NCI-H2171 treated with DMSO at 0.1 percent for 48 hours (cell line): Measurements from ENCODE around the gene TXNRD2.

Source experiments
- DNase-seq: peaks from one replicate; lab custom pipeline; 2025; lab: John Stamatoyannopoulos, UW

The TXNRD2 gene

GRCh38 chr22:19941365-19942082 is at the start of gene TXNRD2, which contains the start of gene COMT:
Gene TXNRD2, minus strand, starts transcription at chr22:19941818. Its CDS starts 15 bp downstream, at chr22:19941803.
Gene COMT, plus strand, starts transcription at chr22:19941772. Its CDS starts 20,755 bp downstream, at chr22:19962527.
- peak; percentile 48 for DNase-seq

GRCh38 chr22:19991395-19991644 is 49.7 kb upstream of the TXNRD2 start:
- no peak for DNase-seq

- DNase-seq, result no peak
These were observed 49.2 kb upstream of the TXNRD2 start for GRCh38 chr22:19990609-19991394.

DNA sequence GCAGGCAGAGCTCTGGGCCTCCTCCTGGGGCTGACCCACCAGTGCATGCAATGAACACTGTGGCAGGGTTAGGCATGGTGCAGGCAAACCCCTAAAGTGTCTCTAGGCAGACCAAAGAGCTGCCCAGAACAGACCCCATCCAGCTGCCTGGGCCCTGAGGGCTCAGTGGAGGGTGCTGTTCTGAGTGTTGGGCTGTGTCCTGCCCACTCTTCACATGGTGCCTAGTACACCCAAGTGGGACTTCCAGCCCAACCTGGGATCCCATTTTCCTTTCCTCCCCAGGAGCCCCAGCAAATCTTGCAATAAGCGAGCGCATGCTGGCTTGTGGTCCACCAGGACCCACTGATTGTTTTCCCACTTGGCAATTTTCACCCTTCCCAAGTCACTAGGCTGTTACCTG is 48.6 kb upstream of the TXNRD2 start:
- no peak for DNase-seq

DNA sequence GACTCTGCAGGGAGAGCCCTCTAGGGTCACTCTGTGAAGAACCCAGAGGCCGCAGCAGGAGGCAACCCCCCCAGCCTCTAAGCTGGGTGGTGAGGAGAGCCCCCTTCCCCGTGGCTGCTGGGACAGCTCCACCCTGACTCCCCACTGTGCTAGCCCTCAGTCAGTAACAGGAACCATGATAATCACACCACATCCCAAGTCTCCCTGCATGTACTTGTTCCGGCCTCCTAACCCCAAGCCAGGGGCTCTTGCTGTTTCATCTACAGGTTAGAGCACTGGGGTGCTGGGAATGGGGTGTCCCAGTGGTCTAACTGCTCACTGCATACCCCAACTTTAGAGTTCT is 48.1 kb upstream of the TXNRD2 start:
- no peak for DNase-seq

DNA sequence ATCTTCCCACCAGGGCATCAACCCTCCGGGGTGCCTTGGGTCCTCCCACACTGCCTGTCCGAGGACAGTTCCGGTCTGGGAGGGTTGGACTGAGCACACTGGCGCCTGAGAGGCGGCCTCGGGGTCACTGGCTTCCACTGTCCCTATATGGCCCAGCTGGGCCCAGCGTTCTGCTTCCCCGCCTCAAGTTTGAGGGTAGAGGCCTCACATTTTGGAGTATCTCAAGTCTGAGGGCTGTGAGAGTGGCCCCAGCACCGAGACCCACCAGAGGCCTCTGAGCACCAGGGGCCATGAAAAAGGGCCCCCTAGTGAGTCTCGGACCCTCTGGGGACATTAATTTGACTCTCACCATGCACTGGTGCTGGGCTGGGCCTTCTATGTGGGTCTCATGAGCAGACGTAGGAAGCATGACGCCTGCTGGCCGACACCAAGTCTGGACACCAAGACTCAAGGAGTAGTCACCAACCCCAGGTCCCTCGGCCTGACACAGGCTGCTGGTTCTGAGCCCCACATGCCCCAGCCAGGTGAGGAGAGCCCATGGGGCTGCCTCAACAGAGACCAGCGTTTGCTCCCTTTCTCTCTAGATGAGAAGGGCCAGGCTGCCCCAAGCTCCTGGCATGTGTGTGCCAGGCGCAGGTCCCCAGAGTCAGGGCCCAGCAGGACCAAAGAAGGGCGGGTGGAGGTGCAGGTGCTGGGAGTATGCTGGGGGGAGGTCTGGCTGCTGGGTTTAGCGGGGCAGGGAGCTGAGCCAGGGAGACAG is 47.5 kb upstream of the TXNRD2 start:
- no peak for DNase-seq

DNA sequence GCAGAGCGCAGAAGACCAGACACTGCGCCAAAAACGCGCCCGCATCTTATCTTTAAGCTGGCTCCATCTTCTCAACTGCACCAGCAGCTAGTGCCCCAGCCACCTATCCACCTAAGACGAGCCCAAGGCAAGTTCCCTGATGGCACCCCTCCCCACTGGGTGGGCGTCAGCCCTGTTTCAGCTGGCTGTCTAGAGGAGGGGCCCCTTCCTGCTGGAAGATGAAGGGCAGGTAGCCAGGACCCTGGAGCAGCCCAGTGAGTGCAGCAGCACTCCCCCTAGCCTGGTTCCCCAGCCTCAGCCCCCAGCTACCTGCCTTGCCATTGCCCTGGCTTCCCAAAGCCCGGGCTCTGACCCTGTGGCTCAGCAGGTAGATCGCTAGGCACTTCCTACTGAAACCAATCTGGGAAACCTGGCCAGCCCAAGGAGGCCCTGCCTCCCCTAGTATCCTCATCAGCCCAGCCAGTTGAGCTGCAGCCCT is 46.8 kb upstream of the TXNRD2 start:
- no peak for DNase-seq

- DNase-seq, result no peak
These were observed 46.0 kb upstream of the TXNRD2 start for GRCh38 chr22:19987394-19988306.

DNA sequence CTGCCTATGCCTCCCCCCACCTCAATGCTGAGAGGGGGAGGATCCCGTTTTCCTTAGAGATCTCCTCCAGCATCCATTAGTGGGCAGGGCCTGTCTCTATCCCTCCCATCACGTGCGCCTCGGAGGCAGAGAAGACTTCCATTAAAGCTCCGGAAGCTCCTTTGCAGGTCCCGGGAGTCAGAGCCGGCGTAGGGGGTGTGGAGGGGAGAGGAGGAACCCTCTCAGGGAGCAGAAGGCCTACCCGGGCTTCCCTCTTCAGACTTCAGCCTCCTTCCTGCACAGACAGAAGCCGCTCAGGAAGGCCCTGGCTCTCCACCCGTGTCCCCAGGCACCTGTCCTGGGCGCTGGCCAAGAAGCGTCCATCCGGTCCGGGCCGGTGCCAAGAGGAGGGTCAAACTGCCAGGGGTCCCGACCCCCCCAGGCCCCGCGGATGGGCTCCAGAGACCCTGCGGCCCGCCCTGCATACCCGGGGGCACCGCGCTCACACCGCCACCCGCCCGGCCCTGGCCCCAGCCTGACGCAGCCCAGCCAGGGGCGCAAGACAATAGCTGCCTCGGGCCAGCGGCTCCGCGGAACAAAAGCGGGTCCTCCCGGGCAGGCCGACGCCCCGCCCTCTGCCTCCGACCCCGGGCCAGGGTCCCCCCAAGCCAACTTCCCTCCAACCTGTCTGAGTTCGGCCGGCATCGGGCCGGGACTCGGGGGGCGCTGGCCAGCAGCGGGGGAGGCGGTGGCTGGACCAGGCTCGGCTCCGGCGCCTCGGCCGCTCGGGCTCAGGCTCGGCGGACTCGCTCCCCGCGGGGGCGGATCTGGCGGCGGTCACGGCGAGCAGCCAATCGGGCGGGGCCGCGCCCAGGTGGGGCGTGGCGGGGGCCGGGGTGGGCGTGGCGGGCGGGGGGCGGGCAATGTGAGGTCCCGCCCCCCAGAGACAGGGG is 45.1 kb upstream of the TXNRD2 start:
- DNase-seq, result peak; percentile 66

- no peak for DNase-seq
These were observed 44.4 kb upstream of the TXNRD2 start for GRCh38 chr22:19986011-19986409.

DNA sequence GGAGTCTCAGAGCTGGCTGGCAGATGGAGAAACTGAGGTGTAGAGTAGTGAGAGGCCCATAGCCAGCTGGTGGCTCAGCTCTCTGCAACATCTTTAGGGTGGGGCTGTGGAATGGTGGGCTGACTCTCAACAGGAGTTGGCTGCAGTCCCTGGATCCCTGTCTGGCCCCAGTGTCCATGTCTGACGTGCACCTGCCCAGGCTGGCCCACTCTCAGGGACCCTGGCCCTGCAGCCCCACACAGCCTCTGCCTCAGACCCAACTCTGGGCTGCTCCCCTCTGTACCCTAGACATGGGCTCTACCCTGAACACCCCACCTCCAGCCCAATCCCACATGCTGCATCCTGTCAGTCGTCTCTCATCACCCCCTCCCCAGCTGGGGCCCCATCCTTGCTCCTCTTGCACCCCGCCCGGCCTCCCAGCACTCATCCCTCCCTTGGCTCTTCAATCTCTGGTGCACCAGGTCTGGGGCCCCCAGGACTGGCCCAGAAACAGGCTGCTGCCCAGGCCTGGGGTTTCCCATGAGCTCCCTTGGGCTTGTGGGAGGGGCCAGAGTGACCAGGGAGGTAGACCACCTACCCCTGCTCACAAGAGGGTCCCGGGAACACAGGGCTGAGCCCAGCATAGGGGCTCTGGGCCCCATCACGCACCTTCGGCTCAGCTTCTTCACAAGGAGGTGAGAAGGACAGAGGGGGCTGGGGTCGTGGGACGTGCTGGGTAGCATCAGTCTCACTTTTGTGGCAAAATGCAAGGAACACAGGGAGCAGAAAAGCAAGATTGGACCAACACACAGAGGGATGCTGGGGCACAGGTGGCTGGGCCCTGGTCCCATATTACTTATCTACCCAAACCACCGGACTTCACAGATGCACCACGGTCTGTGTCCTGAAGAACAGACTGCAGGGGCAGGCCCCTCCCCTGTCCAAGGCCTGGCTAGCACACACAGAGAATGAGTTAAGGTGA is 43.5 kb upstream of the TXNRD2 start:
- DNase-seq, result peak; percentile 17

DNA sequence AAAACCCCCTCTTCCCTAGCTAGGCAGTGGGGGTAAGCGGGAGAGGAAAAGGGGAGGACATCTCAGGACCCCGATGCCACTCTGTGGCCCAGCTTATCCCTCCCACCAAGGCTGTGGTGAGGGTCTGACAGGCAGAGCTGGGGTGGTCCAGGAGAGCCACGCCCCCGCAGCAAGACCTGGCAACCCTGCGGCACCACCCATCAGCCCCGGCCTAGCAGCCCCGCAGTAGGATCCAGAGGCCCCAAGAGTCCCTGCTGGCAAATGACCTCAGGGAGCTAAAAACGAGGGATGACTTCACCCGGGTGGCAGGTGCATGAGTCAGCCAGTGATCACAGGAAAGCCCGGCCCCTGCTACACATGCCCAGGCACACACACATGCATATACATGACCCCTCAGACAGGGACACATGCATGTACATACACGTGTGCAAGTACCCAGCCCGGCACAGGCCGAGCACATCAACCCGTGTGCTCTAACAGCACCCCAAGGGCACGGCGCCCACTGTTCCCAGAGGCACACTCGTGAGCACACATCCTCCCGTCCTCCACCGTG is 42.7 kb upstream of the TXNRD2 start:
- DNase-seq, result peak; percentile 73

DNA sequence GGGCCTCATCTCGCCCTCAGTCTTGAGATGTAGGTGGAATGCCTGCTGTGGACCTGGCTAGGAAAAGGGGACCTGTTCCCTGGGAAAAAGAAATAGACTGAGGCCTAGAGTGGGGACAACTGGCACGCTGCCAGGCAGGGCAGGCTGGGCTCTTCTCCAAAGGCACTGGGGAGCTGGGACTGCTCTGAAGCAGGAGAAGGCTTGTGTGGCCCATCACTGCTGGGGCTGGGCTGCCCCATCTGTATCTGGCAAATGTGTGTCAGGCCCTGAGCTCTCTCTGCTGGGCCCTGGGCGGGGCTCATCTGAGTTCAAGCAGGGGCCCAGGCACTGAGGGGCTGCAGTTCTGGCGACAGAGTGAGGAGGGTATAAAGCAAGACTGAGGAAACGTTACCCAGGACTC is 42.1 kb upstream of the TXNRD2 start:
- DNase-seq, result peak; percentile 36

GRCh38 chr22:19982991-19983578 is 41.5 kb upstream of the TXNRD2 start:
- no peak for DNase-seq

GRCh38 chr22:19981961-19982920 is 40.6 kb upstream of the TXNRD2 start:
- no peak for DNase-seq

GRCh38 chr22:19981171-19981960 is 39.7 kb upstream of the TXNRD2 start:
- no peak for DNase-seq

DNA sequence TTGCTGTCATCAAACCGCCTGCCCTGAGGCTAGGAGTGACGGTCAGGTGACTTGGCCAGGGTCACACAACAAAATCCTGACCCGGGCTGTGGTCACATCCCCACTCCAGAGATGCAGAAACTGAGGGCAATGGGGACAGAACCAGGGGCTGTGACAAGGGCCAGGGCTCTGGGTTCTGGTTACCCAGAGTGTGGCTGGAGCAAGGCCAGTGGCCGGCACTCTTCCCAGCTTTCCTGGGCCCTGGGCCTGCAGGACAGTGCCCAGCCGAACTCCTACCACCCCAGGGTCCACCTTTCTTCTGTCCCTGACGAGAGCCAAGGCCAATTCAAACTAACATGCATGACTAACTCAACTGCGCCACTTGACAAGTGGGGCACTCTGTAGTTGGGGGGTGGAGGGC is 39.1 kb upstream of the TXNRD2 start:
- DNase-seq, result no peak
